HEK293 (cell line): ENCODE data around the gene SORCS3.

Source experiments
- CTCF ChIA-PET: fragments of 350-600 bp; formaldehyde crosslinking; extraction: SDS; loops from one replicate; lab custom pipeline; 2021; ENCODE audit warnings: antibody characterized with exemption; lab: Yijun Ruan, JAX
- POLR2A ChIA-PET: fragments of 300-600 bp; formaldehyde crosslinking; extraction: SDS; loops from one replicate; lab custom pipeline; 2020; ENCODE audit warnings: antibody characterized with exemption, inconsistent platforms; lab: Yijun Ruan, JAX
- H3K27ac ChIP-seq: fragments of 200-500 bp; sonication (Bioruptor generic); 2 replicates; pipeline ENCODE4 v1.5.1; 2014; ENCODE audit warnings: low read depth, low read length, control low read depth, inconsistent platforms; ENCODE audit errors: extremely low read depth
- H3K36me3 ChIP-seq, 2 experiments: fragments of 200-500 bp in 1 of 2; sonication (Bioruptor generic) in 1 of 2; 1 replicate in 1 of 2; 2 replicates in 1 of 2; pipeline ENCODE4 v1.5.1; 2014 to 2017; ENCODE audit warnings: inconsistent platforms in 2 of 2, low read length in 2 of 2; ENCODE audit not compliant: control insufficient read depth in 2 of 2, insufficient read depth in 1 of 2
- H3K4me1 ChIP-seq: fragments of 200-500 bp; sonication (Bioruptor generic); 2 replicates; pipeline ENCODE4 v1.5.1; 2014; ENCODE audit warnings: mild to moderate bottlenecking, low read length, inconsistent platforms; ENCODE audit not compliant: control insufficient read depth, insufficient read depth
- H3K4me3 ChIP-seq: 2 replicates; pipeline ENCODE4 v1.5.1; 2011; ENCODE audit warnings: low read depth, mild to moderate bottlenecking, control low read depth, low read length, moderate library complexity
- H3K9me3 ChIP-seq: fragments of 200-500 bp; sonication (Bioruptor generic); 2 replicates; pipeline ENCODE4 v1.5.1; 2014; ENCODE audit warnings: low read depth, low read length, inconsistent platforms; ENCODE audit not compliant: control insufficient read depth, insufficient read depth
- EGR2 ChIP-seq: fragments of 450-650 bp; formaldehyde crosslinking; IDR thresholded peaks from 2 replicates; pipeline ENCODE4 v1.5.1; 2016; ENCODE audit warnings: low read depth, missing biosample characterization, missing genetic modification characterization
- GFI1B ChIP-seq: fragments of 450-650 bp; formaldehyde crosslinking; IDR thresholded peaks from 2 replicates; pipeline ENCODE4 v1.5.1; 2016; ENCODE audit warnings: missing biosample characterization, missing genetic modification characterization
- HIC1 ChIP-seq: fragments of 450-650 bp; formaldehyde crosslinking; IDR thresholded peaks from 2 replicates; pipeline ENCODE4 v1.5.1; 2016; ENCODE audit warnings: missing biosample characterization, missing genetic modification characterization
- HOXA7 ChIP-seq: sonication (generic); formaldehyde crosslinking; IDR thresholded peaks from 2 replicates; pipeline ENCODE4 v1.8.1; 2022; ENCODE audit warnings: missing genetic modification reagents, borderline replicate concordance
- KLF1 ChIP-seq: fragments of 450-650 bp; formaldehyde crosslinking; IDR thresholded peaks from 2 replicates; pipeline ENCODE4 v1.5.1; 2016; ENCODE audit warnings: missing biosample characterization, missing genetic modification characterization
- KLF8 ChIP-seq: fragments of 450-650 bp; formaldehyde crosslinking; IDR thresholded peaks from 2 replicates; pipeline ENCODE4 v1.5.1; 2016; ENCODE audit warnings: missing biosample characterization, missing genetic modification characterization
- MEIS1 ChIP-seq: sonication (generic); formaldehyde crosslinking; IDR thresholded peaks from 2 replicates; pipeline ENCODE4 v1.8.1; 2022; ENCODE audit warnings: missing genetic modification reagents, mild to moderate bottlenecking, borderline replicate concordance
- MZF1 ChIP-seq: fragments of 450-650 bp; formaldehyde crosslinking; IDR thresholded peaks from 2 replicates; pipeline ENCODE4 v1.5.1; 2017; ENCODE audit warnings: missing biosample characterization, missing genetic modification characterization, borderline replicate concordance
- OSR2 ChIP-seq: fragments of 450-650 bp; formaldehyde crosslinking; IDR thresholded peaks from 2 replicates; pipeline ENCODE4 v1.5.1; 2016; ENCODE audit warnings: missing biosample characterization, missing genetic modification characterization
- SETDB1 ChIP-seq: IDR thresholded peaks from one replicate; pipeline ENCODE4 v1.6.1; 2017; ENCODE audit warnings: mild to moderate bottlenecking, low read length, moderate library complexity, mixed read lengths; ENCODE audit not compliant: insufficient read length
- SP7 ChIP-seq: fragments of 450-650 bp; formaldehyde crosslinking; IDR thresholded peaks from 2 replicates; pipeline ENCODE4 v1.5.1; 2016; ENCODE audit warnings: missing biosample characterization, missing genetic modification characterization
- YY1 ChIP-seq: fragments of 450-650 bp; formaldehyde crosslinking; IDR thresholded peaks from 2 replicates; pipeline ENCODE4 v1.5.1; 2018; ENCODE audit warnings: missing biosample characterization, missing genetic modification characterization
- YY2 ChIP-seq: fragments of 450-650 bp; formaldehyde crosslinking; IDR thresholded peaks from 2 replicates; pipeline ENCODE4 v1.5.1; 2016; ENCODE audit warnings: missing biosample characterization, missing genetic modification characterization
- ZBTB6 ChIP-seq: fragments of 450-650 bp; formaldehyde crosslinking; IDR thresholded peaks from 2 replicates; pipeline ENCODE4 v1.5.1; 2017; ENCODE audit warnings: missing biosample characterization, missing genetic modification characterization
- ZFP37 ChIP-seq: fragments of 450-650 bp; formaldehyde crosslinking; IDR thresholded peaks from 2 replicates; pipeline ENCODE4 v1.5.1; 2016; ENCODE audit warnings: missing biosample characterization, missing genetic modification characterization
- ZNF133 ChIP-seq: fragments of 450-650 bp; formaldehyde crosslinking; IDR thresholded peaks from 2 replicates; pipeline ENCODE4 v1.5.1; 2016; ENCODE audit warnings: missing biosample characterization, missing genetic modification characterization
- ZNF140 ChIP-seq: fragments of 450-650 bp; formaldehyde crosslinking; IDR thresholded peaks from 2 replicates; pipeline ENCODE4 v1.5.1; 2016; ENCODE audit warnings: missing biosample characterization, missing genetic modification characterization
- ZNF146 ChIP-seq: fragments of 450-650 bp; formaldehyde crosslinking; IDR thresholded peaks from 2 replicates; pipeline ENCODE4 v1.5.1; 2016; ENCODE audit warnings: missing biosample characterization, missing genetic modification characterization
- ZNF311 ChIP-seq: fragments of 450-650 bp; formaldehyde crosslinking; IDR thresholded peaks from 2 replicates; pipeline ENCODE4 v1.5.1; 2017; ENCODE audit warnings: missing biosample characterization, missing genetic modification characterization, borderline replicate concordance
- ZNF324 ChIP-seq: fragments of 450-650 bp; formaldehyde crosslinking; IDR thresholded peaks from 2 replicates; pipeline ENCODE4 v1.5.1; 2016; ENCODE audit warnings: missing biosample characterization, missing genetic modification characterization
- ZNF341 ChIP-seq: fragments of 450-650 bp; formaldehyde crosslinking; IDR thresholded peaks from 2 replicates; pipeline ENCODE4; 2016; ENCODE audit warnings: low read depth, missing biosample characterization, missing genetic modification characterization
- ZNF580 ChIP-seq: fragments of 450-650 bp; formaldehyde crosslinking; IDR thresholded peaks from 2 replicates; pipeline ENCODE4 v1.5.1; 2016; ENCODE audit warnings: missing biosample characterization, missing genetic modification characterization
- ZNF629 ChIP-seq: fragments of 450-650 bp; formaldehyde crosslinking; IDR thresholded peaks from 2 replicates; pipeline ENCODE4 v1.5.1; 2017; ENCODE audit warnings: missing biosample characterization, missing genetic modification characterization
- ZNF830 ChIP-seq: fragments of 450-650 bp; IDR thresholded peaks from 2 replicates; pipeline ENCODE4 v1.5.0; 2018; ENCODE audit warnings: missing biosample characterization, missing genetic modification characterization, low read depth, mild to moderate bottlenecking, moderate library complexity
- ZSCAN16 ChIP-seq: fragments of 450-650 bp; formaldehyde crosslinking; IDR thresholded peaks from 2 replicates; pipeline ENCODE4 v1.5.1; 2016; ENCODE audit warnings: missing biosample characterization, missing genetic modification characterization
- ZSCAN30 ChIP-seq: fragments of 450-650 bp; IDR thresholded peaks from 2 replicates; pipeline ENCODE4 v1.5.1; 2018; ENCODE audit warnings: missing biosample characterization, mild to moderate bottlenecking, missing genetic modification characterization, moderate library complexity
- TF ChIP-seq, protein P1 (sequence below): fragments of 450-650 bp; formaldehyde crosslinking; IDR thresholded peaks from 2 replicates; pipeline ENCODE4 v1.5.1; 2016; ENCODE audit warnings: missing biosample characterization, missing genetic modification characterization, low read depth
- TF ChIP-seq, protein P2 (sequence below): fragments of 450-650 bp; formaldehyde crosslinking; IDR thresholded peaks from 2 replicates; pipeline ENCODE4 v1.5.1; 2016; ENCODE audit warnings: missing biosample characterization, missing genetic modification characterization, borderline replicate concordance

Gene SORCS3

GRCh38 chr10:104735036-104735756 is 94.1 kb downstream of the SORCS3 start:
- CTCF ChIA-PET = no interaction called here
- no peak for TF ChIP-seq HOXA7
- TF ChIP-seq GFI1B (tag by site-specific recombination) = no peak
- TF ChIP-seq SP7 (tag by site-specific recombination) = no peak
- TF ChIP-seq KLF8 = no peak
- no peak for TF ChIP-seq ZNF629 (tag by site-specific recombination)
- TF ChIP-seq MEIS1 = no peak
- no peak for TF ChIP-seq ZNF830 (tag by site-specific recombination)
- no peak for TF ChIP-seq ZSCAN30 (tag by site-specific recombination)
- no peak for TF ChIP-seq SETDB1
- TF ChIP-seq HIC1 = no peak
- no peak for TF ChIP-seq ZNF341 (tag by site-specific recombination)
- no peak for TF ChIP-seq ZNF324 (tag by site-specific recombination)
- TF ChIP-seq ZNF311 = no peak
- no peak for TF ChIP-seq EGR2
- TF ChIP-seq ZBTB6 (tag by site-specific recombination) = no peak
- TF ChIP-seq ZNF580 (tag by site-specific recombination) = no peak
- no peak for TF ChIP-seq MZF1

GRCh38 chr10:104735757-104736391 is 94.8 kb downstream of the SORCS3 start:
- no peaks in the 10 kb centered on the region for H3K36me3 ChIP-seq
- POLR2A ChIA-PET = interaction anchor here (0.6 kb wide), 1 partner anchor 97 kb away, joined by 3 read pairs; no protein-coding TSS in a partner anchor
- no peak overlapping the region for H3K4me3 ChIP-seq
- H3K4me1 ChIP-seq = no peaks in the 10 kb centered on the region
- CTCF ChIA-PET = no interaction called here
- H3K9me3 ChIP-seq = no peaks in the 10 kb centered on the region
- no peak overlapping the region for H3K27ac ChIP-seq
- TF ChIP-seq KLF1 (tag by site-specific recombination) = no peak
- TF ChIP-seq, protein P1, sequence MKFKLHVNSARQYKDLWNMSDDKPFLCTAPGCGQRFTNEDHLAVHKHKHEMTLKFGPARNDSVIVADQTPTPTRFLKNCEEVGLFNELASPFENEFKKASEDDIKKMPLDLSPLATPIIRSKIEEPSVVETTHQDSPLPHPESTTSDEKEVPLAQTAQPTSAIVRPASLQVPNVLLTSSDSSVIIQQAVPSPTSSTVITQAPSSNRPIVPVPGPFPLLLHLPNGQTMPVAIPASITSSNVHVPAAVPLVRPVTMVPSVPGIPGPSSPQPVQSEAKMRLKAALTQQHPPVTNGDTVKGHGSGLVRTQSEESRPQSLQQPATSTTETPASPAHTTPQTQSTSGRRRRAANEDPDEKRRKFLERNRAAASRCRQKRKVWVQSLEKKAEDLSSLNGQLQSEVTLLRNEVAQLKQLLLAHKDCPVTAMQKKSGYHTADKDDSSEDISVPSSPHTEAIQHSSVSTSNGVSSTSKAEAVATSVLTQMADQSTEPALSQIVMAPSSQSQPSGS (tag by site-specific recombination) = no peak
- no peak for TF ChIP-seq MEIS1
- TF ChIP-seq ZSCAN16 (tag by site-specific recombination) = no peak
- no peak for TF ChIP-seq ZNF146 (tag by site-specific recombination)
- TF ChIP-seq ZNF133 = no peak
- TF ChIP-seq YY1 (tag by site-specific recombination) = no peak
- TF ChIP-seq, protein P2, sequence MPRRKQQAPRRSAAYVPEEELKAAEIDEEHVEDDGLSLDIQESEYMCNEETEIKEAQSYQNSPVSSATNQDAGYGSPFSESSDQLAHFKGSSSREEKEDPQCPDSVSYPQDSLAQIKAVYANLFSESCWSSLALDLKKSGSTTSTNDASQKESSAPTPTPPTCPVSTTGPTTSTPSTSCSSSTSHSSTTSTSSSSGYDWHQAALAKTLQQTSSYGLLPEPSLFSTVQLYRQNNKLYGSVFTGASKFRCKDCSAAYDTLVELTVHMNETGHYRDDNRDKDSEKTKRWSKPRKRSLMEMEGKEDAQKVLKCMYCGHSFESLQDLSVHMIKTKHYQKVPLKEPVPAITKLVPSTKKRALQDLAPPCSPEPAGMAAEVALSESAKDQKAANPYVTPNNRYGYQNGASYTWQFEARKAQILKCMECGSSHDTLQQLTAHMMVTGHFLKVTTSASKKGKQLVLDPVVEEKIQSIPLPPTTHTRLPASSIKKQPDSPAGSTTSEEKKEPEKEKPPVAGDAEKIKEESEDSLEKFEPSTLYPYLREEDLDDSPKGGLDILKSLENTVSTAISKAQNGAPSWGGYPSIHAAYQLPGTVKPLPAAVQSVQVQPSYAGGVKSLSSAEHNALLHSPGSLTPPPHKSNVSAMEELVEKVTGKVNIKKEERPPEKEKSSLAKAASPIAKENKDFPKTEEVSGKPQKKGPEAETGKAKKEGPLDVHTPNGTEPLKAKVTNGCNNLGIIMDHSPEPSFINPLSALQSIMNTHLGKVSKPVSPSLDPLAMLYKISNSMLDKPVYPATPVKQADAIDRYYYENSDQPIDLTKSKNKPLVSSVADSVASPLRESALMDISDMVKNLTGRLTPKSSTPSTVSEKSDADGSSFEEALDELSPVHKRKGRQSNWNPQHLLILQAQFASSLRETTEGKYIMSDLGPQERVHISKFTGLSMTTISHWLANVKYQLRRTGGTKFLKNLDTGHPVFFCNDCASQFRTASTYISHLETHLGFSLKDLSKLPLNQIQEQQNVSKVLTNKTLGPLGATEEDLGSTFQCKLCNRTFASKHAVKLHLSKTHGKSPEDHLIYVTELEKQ (tag by site-specific recombination) = no peak
- TF ChIP-seq MZF1 = no peak
- no peak for TF ChIP-seq OSR2 (tag by site-specific recombination)
- TF ChIP-seq YY2 (tag by site-specific recombination) = no peak
- TF ChIP-seq ZFP37 = no peak
- TF ChIP-seq ZNF140 = no peak

More at GRCh38 chr10:104735036-104735756, 94.1 kb downstream of the SORCS3 start:
- H3K4me3 ChIP-seq = no peak overlapping the region
- H3K36me3 ChIP-seq = no peaks in the 10 kb centered on the region
- H3K27ac ChIP-seq = no peak overlapping the region
- H3K9me3 ChIP-seq = no peaks in the 10 kb centered on the region
- POLR2A ChIA-PET = interaction anchor here (0.6 kb wide), 1 partner anchor 96 kb away, joined by 3 read pairs; no protein-coding TSS in a partner anchor
- no peaks in the 10 kb centered on the region for H3K4me1 ChIP-seq
